GM12872 (cell line): Measurements from ENCODE around the gene KRTAP5-10.
A peak's percentile ranks its signal among the peaks of the same experiment; 100 is the strongest.

ENCODE experiments used
- TF ChIP-seq, protein P1 (sequence below): IDR thresholded peaks from 3 replicates; pipeline ENCODE4 v1.5.1; 2011; ENCODE audit warnings: low read depth, mild to moderate bottlenecking, low read length, moderate library complexity; ENCODE audit not compliant: insufficient read depth

Gene KRTAP5-10

GRCh38 chr11:71563406-71563805 is 2.0 kb upstream of the KRTAP5-10 start:
- TF ChIP-seq, protein P1, sequence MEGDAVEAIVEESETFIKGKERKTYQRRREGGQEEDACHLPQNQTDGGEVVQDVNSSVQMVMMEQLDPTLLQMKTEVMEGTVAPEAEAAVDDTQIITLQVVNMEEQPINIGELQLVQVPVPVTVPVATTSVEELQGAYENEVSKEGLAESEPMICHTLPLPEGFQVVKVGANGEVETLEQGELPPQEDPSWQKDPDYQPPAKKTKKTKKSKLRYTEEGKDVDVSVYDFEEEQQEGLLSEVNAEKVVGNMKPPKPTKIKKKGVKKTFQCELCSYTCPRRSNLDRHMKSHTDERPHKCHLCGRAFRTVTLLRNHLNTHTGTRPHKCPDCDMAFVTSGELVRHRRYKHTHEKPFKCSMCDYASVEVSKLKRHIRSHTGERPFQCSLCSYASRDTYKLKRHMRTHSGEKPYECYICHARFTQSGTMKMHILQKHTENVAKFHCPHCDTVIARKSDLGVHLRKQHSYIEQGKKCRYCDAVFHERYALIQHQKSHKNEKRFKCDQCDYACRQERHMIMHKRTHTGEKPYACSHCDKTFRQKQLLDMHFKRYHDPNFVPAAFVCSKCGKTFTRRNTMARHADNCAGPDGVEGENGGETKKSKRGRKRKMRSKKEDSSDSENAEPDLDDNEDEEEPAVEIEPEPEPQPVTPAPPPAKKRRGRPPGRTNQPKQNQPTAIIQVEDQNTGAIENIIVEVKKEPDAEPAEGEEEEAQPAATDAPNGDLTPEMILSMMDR, result peak; percentile 65

GRCh38 chr11:71564430-71564829 is 933 bp upstream of the KRTAP5-10 start:
- TF ChIP-seq, protein P1, result no peak

GRCh38 chr11:71566081-71566620 is 788 bp downstream of the KRTAP5-10 start:
- TF ChIP-seq, protein P1, result no peak

- TF ChIP-seq, protein P1, result no peak
These were observed 3.5 kb downstream of the KRTAP5-10 start for GRCh38 chr11:71568704-71569349.

GRCh38 chr11:71572811-71573210 is 7.4 kb downstream of the KRTAP5-10 start:
- TF ChIP-seq, protein P1, result no peak

DNA sequence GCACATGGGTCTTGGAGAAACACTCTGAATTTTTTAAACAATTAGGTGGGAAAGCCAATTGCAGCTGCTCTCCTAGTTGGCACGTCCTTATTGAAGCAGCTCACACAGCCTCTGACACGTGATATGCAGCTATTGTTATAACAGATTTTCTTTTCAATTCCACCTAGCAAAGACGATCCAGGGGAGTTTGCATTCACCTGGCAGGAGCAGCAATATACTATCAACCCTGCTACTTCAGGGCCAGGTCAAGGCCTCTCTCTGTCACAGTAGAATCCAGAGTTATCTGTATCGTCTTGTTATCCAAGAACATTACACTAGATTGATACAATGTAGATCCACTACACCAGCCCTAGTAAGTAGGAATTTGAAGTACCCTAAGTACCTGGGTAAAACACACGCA is 9.1 kb downstream of the KRTAP5-10 start:
- TF ChIP-seq, protein P1, result no peak

DNA sequence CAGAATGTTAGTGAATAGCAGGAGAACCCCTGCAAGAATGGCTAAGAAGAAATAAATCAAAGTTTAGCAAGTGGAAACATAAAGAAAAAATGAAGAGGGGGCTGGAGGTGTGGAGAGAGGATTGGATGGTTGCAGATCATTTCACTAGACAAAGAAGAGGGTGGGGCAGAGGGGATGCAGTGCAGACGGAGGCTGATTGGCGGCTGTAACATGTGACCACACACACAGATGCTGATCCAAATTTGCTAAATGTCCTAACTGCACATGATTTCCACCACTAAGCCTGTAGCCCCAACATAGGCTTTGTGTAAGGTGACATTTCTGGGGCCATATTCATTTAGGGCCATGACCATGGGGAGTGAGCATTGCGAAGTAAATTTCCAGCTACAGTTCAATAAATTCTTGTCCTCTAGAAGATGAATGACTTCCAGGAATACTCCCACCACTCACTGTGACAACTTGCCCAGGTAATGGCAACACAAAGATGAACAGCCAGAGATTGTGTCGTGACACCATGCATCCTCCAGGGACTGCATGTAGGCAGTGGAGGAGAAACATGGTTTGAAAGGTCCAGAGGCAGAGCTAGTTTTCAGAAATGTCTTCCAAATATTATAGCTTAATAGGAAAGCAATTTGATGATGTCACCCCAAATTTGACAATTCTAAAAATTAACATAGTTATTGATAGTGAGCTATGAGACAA is 10.5 kb downstream of the KRTAP5-10 start:
- TF ChIP-seq, protein P1, result no peak
